GM18508 (cell line): Measurements from ENCODE around the gene GAB3.
"Not testable (repeated sequence)": the region's sequence is repeated elsewhere in the genome, so short reads cannot be mapped to it uniquely, and the experiment has no call there.

Source experiments
- ATAC-seq: cut with Tn5 transposase; IDR thresholded peaks from one replicate; pipeline ENCODE4 v1.9.1; 2021; ENCODE audit warnings: moderate number of reproducible peaks; ENCODE audit not compliant: insufficient read depth, unreplicated experiment

GAB3 gene

DNA sequence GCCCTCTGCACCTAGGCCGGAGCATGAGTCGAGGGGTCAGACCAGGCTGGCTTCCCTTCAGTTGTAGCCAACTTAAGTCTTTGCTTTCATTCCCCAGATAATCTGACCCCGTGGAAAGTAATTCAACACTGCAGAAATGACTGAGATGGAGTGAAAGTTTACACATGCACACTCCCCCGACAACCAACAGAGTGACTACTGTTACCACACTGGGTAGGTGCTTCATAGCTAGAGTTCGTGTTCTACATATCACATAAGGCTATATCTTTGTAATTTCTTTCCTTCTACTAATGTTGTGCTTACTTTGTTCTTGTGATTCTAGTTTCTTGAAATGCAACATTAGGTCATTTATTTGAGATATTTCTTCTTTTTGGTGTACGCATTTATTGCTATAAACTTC lies 90.3 kb downstream of the GAB3 start:
- ATAC-seq = no peak

DNA sequence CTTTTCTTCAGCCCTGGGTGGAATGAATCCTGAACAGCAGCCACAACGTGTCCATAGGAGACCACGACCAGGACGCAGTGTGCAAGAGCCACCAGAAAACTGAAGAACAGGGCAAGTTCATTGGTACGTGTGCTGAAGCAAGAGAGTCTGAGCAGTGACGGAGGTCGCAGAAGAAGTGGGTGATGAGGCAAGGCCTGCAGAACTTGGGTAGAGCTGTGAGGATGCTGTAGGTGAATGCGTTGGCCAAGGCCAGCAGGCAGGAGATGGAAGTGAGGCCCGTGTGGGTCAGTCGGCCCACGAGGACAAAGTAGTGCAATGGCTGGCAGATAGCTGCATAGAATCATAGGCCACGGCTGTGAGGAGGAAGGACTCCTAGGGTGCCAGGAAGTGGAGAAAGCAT lies 91.9 kb downstream of the GAB3 start:
- no peak for ATAC-seq

DNA sequence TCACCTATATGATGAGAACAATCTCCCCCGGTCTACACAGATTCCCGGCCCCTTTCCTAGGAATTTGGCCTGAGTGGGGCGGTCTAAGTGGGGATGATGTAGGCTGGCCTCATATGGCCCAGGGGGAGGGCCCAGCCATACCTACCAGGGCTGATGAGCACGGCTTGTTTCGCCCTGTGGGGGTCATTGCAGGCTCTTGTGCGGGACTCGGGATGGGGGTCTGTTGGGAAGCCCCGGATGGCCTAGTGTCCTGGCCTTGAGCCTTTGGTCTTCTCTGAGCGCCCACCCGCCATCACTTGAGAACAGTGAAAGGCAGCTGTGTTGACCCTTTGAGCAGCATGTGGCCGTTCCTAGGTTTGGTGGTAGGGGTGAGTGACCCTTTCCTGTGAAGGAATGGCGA lies 92.7 kb downstream of the GAB3 start:
- no peak for ATAC-seq

DNA sequence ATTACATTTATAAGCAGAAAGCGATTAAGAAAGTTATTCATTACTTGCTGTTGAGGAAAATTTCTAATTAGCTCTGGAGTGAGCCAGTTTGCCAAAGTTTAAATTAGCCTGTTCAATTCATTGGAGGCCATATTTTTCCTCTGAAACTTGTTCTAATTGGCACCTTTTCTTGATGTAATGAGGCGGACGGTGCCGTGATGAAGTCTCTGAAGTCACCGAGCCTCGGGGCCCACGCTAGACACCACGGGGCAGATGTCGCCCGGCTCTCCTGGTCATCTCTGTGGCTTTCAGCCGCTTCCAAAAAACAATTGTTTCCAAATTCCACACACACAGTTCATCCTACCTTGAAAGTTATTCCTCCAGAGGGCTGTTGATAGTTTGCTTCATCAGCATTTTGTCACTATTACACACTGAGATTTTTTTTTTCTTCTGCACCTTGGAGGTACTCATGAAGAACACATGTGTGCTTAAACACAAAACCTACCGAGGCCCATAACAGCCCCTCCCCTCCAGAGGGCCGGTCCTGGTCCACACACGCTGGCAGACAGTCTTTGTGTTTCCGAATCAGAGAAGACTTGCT lies 93.6 kb downstream of the GAB3 start:
- ATAC-seq = no peak

DNA sequence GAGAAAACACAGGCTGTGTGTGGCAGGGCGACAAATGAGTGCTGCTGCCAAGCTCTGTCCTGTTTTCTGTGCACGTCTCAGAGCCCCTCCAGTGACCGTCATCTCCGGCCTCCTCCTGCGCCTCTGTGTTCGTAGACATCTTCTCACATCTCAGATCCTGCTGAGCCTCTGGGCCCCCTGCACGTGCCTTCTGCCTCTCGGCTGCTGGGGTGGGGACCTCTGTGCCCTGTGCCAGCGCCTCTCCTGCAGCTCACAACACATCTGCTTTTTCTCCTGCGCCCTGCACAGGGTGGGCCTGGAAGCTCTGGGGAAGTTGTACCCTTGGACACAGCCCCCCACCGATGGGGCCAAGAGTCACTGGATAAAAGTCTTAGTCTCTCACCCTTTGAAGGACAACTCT lies 95.1 kb downstream of the GAB3 start:
- ATAC-seq = no peak

DNA sequence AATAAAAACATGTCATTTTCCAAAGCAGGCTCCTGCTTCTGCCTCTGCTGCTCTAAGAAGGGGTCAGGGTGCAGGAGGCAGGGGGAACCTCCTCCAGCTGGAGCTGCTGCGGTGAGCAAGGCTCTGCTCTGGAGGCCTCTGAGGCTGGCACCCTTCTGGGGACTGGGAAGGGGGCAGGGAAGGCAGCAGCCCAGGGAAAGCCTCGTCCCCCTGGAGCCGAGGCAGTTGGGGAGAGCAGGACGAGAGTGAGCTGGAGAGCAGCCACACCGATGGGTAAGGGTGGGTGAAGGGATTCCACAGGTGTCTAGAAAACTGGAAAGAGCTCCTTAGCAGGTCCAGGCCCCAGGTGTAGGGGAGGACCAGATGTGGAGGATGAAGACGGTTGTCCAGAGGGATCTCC lies 95.5 kb downstream of the GAB3 start:
- no peak for ATAC-seq

DNA sequence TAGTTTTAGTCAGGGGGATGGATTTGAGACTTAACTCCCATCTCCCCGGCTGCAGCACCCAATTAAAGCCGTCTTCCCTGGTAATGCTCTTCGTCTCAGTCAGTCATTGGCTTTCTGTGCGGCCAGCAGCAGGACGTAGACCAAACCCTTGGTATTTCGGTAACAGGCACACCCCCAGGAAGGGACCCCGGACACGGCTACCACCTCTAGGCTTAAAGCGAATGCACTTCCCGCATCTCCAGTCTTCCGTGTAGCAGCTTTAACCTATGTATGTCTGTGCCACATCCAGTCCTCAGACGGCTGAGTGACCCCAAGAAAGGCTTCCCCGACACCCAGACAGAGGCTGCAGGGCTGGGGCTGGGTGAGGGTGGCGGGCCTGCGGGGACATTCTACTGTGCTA lies 96.0 kb downstream of the GAB3 start:
- ATAC-seq = no peak

DNA sequence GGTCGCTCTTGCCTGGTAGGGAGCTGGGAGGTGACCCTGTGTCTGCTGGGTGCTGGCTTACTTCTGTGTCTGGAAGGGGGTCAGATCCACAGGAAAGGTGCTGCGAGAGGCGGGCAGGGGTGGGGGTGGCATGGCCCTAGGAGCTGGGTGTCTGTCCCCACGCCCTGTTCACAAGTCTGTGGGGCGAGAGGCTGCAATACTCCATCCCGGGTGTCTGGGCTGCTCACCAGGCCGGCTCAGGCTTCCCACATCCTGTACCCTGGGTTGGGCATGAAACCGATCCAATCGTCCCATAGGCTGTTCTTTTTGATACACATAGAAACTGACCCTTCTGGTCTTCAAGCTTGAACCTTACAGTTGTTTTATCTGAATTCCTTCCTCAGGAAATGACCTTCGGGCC lies 96.5 kb downstream of the GAB3 start:
- ATAC-seq = no peak

DNA sequence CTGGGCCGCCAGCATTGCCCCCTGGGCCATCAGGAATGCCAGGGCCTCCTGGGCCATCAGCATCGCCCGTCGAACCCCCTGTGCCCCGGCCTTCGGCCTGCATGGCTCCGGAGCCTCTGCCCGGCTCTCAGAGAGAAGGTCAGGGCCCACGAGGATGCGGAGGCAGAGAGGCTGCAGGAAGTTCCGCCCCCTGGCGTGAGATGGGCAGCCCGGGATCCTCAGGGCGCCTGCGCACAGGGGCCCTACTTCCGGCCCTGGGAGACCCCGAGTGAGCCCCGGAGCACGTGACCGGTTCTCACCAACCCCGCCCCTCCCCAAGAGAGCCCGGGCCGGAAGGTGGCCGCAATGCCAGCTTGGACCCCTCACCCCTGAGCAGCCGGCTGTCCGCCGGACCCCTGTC lies 97.5 kb downstream of the GAB3 start, which contains the start of gene CTAG2:
CTAG2 (minus strand) TSS at position 167 of the 400 bp plus-strand sequence; CDS start at position 103, 64 bp downstream.
- ATAC-seq = not testable (repeated sequence)

DNA sequence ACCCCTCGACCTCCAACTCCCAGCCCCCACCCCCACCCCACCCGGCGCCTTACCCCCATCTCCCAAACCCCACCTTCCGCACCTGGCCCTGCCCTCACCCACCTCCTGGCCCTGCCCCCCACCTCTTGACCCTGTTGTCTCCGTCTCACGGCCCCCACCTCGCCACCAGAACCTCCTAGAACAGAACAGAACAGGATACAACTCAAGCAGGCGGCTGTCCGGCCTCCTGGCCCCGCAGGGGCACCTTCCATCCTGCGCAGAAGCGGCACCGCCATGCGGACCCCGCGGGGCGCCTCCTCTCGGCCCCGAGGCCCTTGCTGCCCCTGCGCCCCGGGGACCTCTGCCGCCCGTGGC lies 97.9 kb downstream of the GAB3 start:
- ATAC-seq = no peak

DNA sequence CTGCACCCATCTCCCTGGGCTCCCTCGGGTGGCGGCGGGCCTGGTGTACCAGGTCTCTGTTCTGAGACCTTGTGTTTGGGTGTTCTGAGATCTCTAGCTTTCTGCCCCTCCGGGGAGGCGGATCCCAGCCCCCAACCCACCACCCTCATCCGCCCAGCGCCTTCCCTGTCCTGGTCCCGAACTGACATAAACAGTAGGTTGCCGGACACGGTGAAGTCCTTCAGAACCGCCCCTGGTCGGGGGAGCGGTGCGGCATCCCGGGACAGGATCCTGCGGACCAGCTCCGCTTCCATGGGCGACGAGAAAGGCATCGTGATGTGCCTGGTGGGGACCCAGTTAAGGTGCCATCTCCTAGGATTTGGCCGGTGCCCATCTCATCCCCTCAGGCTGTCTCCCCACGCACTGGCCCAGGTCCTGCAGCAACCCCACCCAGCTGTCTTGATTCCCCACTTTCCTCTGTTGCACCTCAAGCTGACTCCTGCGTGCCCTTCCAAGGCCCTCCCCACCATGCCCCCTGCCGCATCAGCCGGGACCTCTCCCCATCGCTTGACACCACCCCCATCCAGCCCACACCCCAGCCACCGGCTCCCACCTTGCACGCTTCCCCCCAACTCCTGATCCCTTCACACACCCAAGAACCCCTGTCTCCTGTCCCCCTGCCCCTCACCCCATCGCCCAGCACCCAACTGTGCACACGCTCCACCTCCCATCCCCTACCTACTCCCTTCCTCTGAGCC lies 98.4 kb downstream of the GAB3 start:
- no peak for ATAC-seq

DNA sequence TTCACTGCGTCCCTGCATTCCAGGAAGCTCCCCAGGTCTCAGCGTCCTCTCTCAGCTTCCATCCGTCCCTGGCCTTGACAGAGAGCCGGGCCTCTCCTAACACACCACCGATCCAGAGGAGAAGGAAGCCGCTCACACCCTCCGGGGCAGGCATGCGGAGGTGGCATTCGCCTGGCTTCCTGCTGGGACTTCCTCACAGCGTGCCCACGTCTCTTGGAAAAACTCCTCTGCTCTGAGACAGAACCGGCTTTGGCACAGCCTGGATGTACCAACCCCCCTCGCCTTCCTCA lies 100.7 kb downstream of the GAB3 start:
- ATAC-seq = no peak

DNA sequence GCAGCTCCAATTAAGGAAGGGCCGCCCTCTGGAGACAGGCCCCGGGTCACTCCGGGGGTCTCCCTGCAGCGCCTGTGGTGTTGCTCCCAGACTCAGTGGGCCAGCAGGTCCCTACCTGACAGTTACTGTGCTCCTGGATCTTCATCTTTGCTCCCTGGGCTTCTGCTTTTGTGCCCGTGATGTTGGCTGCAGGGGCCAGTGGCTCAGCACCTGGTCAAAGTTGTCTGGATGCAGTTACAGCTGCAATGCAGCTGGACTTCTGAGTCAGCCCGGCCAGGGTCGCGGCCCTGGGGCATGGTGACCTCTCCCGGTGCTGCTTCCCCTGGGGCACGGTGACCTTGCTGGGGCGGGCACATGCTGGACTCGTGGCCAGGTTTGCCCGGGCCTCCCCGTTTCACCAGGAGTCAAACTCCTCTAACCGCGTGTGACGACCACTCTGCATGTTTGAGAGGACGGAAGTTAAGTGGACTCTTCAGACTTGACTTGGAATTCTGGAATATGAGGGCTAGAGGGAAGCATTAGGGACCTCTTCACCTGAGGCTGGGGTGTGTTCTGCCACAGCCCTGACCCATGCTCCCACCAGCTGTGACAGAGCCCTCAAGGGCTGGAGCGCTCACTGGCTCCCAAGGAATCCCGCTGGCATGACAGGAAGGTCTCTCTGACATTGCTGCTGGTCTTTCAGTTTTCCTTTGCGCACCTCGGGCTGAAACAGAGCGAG lies 101.2 kb downstream of the GAB3 start:
- ATAC-seq = no peak

DNA sequence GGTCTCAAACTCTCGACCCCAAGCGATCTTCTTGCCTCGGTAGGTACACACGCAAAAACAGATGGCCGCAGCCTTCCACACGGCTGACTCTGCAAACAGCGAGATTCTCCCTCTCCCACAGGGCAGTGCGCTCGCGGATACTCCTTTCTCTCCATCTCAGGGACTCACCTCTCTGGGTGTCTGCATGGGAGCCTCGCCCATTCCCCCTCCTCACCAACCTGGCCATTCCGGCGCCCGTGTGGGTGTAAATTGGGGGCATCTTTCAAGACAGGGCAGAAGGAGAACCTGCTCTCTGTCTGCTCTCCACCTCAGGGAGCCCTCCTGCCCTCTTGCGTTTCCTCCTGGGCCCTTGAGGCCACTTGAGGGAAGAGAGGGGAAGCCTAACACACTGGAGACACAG lies 101.9 kb downstream of the GAB3 start:
- no peak for ATAC-seq

DNA sequence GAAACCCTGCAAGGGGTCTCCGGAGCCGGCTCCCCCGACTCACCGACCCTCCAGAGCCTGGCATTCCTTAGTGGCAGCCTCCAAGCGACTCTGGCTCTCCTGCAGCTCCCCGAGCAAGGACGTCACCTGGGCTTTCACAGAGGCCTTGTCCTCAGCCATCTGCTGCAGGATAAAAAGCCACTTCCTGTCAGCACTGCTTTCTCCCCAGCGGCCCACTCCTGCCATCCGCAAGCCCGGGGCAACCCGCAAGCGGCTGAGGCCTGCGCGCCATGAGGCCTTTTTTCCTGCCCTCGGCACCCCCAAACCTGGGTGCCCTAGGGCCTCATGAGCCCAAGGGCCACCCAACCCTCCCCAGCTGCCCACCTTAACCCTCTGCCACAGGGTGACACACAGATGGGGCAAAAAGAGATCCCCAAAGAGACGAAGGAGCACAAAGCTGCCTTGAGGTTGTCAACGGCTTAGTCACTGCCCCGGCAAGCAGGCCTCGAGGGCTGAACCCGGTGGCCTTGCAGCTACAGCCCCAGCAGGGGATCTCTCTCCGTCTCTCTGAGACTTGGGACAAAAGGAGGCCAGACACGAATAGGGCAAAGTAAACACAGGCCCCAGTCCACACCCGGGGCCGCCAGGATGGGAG lies 105.0 kb downstream of the GAB3 start:
- ATAC-seq = not testable (repeated sequence)

DNA sequence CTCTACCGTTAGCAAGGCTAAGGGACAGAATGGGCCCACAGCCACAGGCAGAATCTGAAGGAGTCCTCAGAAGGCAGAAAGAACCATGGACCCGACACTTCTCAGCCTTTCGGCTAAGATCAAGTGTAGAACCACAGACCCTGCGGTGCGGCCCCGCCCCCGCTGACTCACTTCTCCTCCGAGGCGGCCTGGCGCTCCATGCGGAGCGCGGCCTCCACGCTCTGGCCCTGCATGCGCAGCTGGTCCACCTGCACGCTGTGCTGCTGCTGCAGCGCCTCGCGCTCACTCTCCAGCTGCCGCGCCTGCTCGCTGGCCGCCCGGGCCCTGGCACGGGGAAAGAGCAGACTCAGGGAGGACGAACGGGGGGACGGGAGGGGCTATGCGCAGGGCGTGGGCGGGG lies 107.2 kb downstream of the GAB3 start:
- ATAC-seq = not testable (repeated sequence)

DNA sequence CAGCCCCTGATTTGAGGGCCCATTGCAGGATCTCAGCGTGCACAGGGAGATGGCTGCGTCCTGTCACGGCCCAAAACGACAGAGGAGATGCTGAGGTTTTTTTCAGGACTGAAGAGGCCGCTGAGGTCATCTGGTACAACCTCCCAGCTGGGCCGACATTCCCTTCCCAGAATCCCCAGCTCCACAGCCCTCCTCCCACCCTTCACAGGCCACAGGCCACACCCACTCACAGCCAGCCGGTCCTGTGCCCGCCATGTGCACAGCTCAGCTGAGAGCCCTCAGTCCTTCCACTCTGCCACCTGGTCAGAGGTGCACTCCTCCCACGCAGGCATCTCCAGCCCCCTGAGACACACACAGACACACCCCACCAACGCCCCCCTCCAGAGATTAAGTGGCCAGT lies 109.1 kb downstream of the GAB3 start:
- ATAC-seq = not testable (repeated sequence)

DNA sequence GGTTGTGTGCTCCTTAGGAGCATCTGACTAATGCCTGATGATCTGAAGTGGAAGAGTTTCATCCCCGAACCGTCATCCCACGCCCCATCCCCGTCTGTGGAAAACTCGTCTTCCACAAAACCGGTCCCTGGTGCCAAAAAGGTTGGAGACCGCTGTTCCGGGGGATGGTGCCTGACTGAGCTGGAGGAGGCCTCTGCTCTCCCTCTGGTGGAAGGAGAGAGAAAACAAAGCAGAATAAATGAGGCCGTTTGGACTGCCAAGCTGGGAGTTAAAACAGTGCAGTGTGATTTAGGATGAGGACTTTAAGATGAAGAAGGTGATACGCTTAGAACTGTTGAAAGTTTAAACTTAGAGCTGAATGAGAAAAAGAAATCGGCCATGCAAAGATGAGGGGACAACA lies 117.2 kb downstream of the GAB3 start:
- not testable (repeated sequence) for ATAC-seq

DNA sequence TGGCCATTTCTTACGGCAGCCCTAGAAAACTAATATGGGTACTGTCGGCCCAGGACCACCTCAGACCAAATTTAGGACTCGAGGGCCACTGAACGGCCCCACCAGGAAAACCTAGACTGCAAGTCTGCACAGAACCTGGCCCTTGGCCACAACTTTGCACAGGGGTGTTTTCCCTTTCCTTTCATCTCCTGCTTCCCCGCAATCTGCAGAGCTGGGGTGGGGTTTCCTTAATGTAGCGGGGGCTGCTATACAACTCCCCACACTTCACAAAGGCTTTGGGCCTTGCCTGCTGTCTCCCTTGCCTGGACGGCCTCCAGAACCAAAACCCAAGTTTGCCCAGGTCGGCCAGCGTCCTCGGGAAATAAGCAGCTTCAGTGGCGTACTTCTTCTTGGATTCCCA lies 119.9 kb downstream of the GAB3 start:
- ATAC-seq = not testable (repeated sequence)

DNA sequence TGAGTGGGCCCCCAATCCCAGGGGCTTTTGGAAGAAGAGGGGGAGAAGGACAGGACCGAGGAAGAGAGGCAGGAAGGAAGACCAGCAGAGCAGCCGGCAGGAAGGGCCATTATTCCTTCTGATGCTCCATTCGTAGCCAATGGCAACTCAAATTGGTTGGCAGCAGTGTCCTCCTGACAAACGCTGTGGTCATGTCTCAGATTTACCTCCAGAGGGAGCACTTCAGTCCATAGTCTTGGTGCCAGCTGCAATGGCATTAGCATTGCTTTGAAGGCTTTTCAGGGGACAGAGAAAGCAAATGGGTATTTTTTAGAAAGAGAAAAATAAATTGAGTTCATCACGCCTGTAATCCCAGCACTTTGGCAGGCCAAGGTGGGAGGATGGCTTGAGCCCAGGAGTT lies 121.9 kb downstream of the GAB3 start:
- not testable (repeated sequence) for ATAC-seq
